Neuronal stem cell (in vitro differentiated cells): ENCODE results near the gene VPS13D.

Experiments
- DNase-seq: peaks from one replicate; pipeline ENCODE4 v3.0.0-alpha.2; 2013; ENCODE audit warnings: low spot score
- H2AFZ ChIP-seq: one replicate; pipeline ENCODE4 v1.6.1; 2013; ENCODE audit warnings: mild to moderate bottlenecking, low read length, inconsistent platforms
- H2AK5ac ChIP-seq: 2 replicates; pipeline ENCODE4 v1.6.1; 2013; ENCODE audit warnings: low read depth, mild to moderate bottlenecking, inconsistent platforms, low read length, moderate library complexity, mixed read lengths
- H2BK120ac ChIP-seq: 2 replicates; pipeline ENCODE4 v1.6.1; 2013; ENCODE audit warnings: low read depth, mild to moderate bottlenecking, inconsistent platforms, low read length, moderate library complexity, mixed read lengths
- H2BK12ac ChIP-seq: one replicate; pipeline ENCODE4 v1.6.1; 2013; ENCODE audit warnings: low read length, inconsistent platforms
- H2BK15ac ChIP-seq: 2 replicates; pipeline ENCODE4 v1.6.1; 2013; ENCODE audit warnings: mild to moderate bottlenecking, low read length, inconsistent platforms, mixed read lengths
- H2BK5ac ChIP-seq: one replicate; pipeline ENCODE4 v1.6.1; 2013; ENCODE audit warnings: inconsistent platforms, mild to moderate bottlenecking, low read length, moderate library complexity
- H3K14ac ChIP-seq: one replicate; pipeline ENCODE4 v1.6.1; 2013; ENCODE audit warnings: low read length, inconsistent platforms
- H3K18ac ChIP-seq: 2 replicates; pipeline ENCODE4 v1.6.1; 2013; ENCODE audit warnings: low read length, inconsistent platforms
- H3K23ac ChIP-seq: 2 replicates; pipeline ENCODE4 v1.6.1; 2013; ENCODE audit warnings: low read depth, mild to moderate bottlenecking, mixed read lengths, low read length, inconsistent platforms; ENCODE audit not compliant: poor library complexity
- H3K27ac ChIP-seq: replicated peaks from 3 replicates; pipeline ENCODE4 v1.5.1; 2013; ENCODE audit warnings: low read length, inconsistent platforms
- H3K27me3 ChIP-seq, 3 experiments: 2 replicates each; pipeline ENCODE4 v1.6.1; 2013; ENCODE audit warnings: low read length in 3 of 3, mild to moderate bottlenecking in 2 of 3, inconsistent platforms in 1 of 3, low read depth in 1 of 3, mixed read lengths in 1 of 3, moderate library complexity in 1 of 3; ENCODE audit not compliant: control insufficient read depth in 3 of 3, insufficient read depth in 3 of 3
- H3K36me3 ChIP-seq, 2 donors: replicated peaks in 1 of 2; 2 replicates each; pipeline ENCODE4 v1.6.1; 2013; ENCODE audit warnings: low read length in 2 of 2; ENCODE audit not compliant: control insufficient read depth in 2 of 2, insufficient read depth in 2 of 2
- H3K4ac ChIP-seq: 2 replicates; pipeline ENCODE4 v1.6.1; 2013; ENCODE audit warnings: inconsistent platforms, mild to moderate bottlenecking, low read length, moderate library complexity
- H3K4me1 ChIP-seq, 2 donors: 1 replicate in 1 of 2; 2 replicates in 1 of 2; pipeline ENCODE4 v1.6.1; 2013; ENCODE audit warnings: low read length in 2 of 2, low read depth in 1 of 2; ENCODE audit not compliant: control insufficient read depth in 2 of 2, insufficient read depth in 1 of 2
- H3K4me2 ChIP-seq: one replicate; pipeline ENCODE4 v1.6.1; 2013; ENCODE audit warnings: mild to moderate bottlenecking, low read length, inconsistent platforms; ENCODE audit not compliant: insufficient read depth, poor library complexity, severe bottlenecking
- H3K4me3 ChIP-seq, 2 donors: 2 replicates each; pipeline ENCODE4 v1.5.1; 2013; ENCODE audit warnings: low read length in 2 of 2, mild to moderate bottlenecking in 2 of 2, inconsistent platforms in 1 of 2, moderate library complexity in 1 of 2
- H3K79me1 ChIP-seq: one replicate; pipeline ENCODE4 v1.6.1; 2013; ENCODE audit warnings: low read depth, mild to moderate bottlenecking, inconsistent platforms, low read length, moderate library complexity
- H3K9ac ChIP-seq: one replicate; pipeline ENCODE4 v1.6.1; 2013; ENCODE audit warnings: mild to moderate bottlenecking, low read depth, low read length, inconsistent platforms; ENCODE audit not compliant: poor library complexity
- H3K9me3 ChIP-seq, 2 donors: replicated peaks in 1 of 2; 2 replicates each; pipeline versions ENCODE3 to v1.6.1; 2013; ENCODE audit warnings: low read length in 2 of 2, mild to moderate bottlenecking in 2 of 2, inconsistent platforms in 1 of 2, low read depth in 1 of 2, mixed read lengths in 1 of 2, moderate library complexity in 1 of 2; ENCODE audit not compliant: control insufficient read depth in 2 of 2, insufficient read depth in 1 of 2
- H4K8ac ChIP-seq: one replicate; pipeline ENCODE4 v1.6.1; 2013; ENCODE audit warnings: low read depth, mild to moderate bottlenecking, inconsistent platforms, low read length, moderate library complexity
- H4K91ac ChIP-seq: one replicate; pipeline ENCODE4 v1.6.1; 2013; ENCODE audit warnings: low read length, low read depth, mild to moderate bottlenecking, inconsistent platforms; ENCODE audit not compliant: poor library complexity
- WGBS, 2 donors: extraction: QIAGEN DNeasy Blood & Tissue Kit; methylation state at CpG; one replicate each; pipeline ENCODE4 v1.1.7; 2013; ENCODE audit warnings: missing lambda C conversion rate in 2 of 2, mixed read lengths in 1 of 2; ENCODE audit not compliant: insufficient read length in 2 of 2, insufficient replicate concordance in 1 of 2; ENCODE audit errors: extremely low coverage in 2 of 2; 5-methylcytosine and 5-hydroxymethylcytosine counted together

Gene VPS13D

DNA sequence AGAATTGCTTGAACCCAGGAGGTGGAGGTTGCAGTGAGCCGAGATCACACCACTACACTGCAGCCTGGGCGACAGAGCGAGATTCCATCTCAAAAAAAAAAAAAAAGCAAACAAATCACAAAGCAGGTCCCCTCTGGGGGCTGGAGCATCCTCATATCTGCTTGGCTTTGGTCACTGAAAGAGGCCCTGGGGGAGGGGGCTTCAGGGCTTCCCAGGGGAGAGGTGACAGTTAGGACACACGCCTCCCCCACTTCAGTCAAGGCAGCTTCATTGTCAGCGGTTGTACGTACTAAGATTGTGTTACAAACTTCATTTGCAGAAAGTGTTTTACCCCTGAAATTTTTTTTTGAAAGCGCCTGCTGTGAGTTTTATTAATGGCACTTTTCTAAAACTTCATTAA is 257.7 kb downstream of the VPS13D start:
- H3K23ac ChIP-seq = no peak overlapping the region
- peaks cover 0 to 3% (median 0%) of the 10 kb centered on the region in 3 experiments for H3K27me3 ChIP-seq
- no peak overlapping the region for H3K27ac ChIP-seq
- H2BK15ac ChIP-seq = no peak overlapping the region
- H3K9ac ChIP-seq = no peak overlapping the region
- no peak overlapping the region for H3K14ac ChIP-seq
- no peak overlapping the region for H2AFZ ChIP-seq
- H4K91ac ChIP-seq = no peak overlapping the region
- no peak overlapping the region for H2BK12ac ChIP-seq
- no CpG with 5 or more reads among the region's 7 CpGs for WGBS, 2 donors
- H4K8ac ChIP-seq = no peak overlapping the region
- no peak overlapping the region for H3K4ac ChIP-seq
- H3K4me1 ChIP-seq = no peaks in the 10 kb centered on the region
- H3K79me1 ChIP-seq = no peaks in the 10 kb centered on the region
- H2BK120ac ChIP-seq = no peak overlapping the region
- peaks cover 0 to 3% of the 10 kb centered on the region in 2 donors for H3K36me3 ChIP-seq
- H3K9me3 ChIP-seq = peaks cover 11 to 15% of the 10 kb centered on the region in 2 donors
- H2BK5ac ChIP-seq = no peak overlapping the region
- no peak overlapping the region for H2AK5ac ChIP-seq
- DNase-seq = no peak
- H3K4me2 ChIP-seq = no peak overlapping the region
- H3K18ac ChIP-seq = no peak overlapping the region
- no peak overlapping the region for H3K4me3 ChIP-seq

DNA sequence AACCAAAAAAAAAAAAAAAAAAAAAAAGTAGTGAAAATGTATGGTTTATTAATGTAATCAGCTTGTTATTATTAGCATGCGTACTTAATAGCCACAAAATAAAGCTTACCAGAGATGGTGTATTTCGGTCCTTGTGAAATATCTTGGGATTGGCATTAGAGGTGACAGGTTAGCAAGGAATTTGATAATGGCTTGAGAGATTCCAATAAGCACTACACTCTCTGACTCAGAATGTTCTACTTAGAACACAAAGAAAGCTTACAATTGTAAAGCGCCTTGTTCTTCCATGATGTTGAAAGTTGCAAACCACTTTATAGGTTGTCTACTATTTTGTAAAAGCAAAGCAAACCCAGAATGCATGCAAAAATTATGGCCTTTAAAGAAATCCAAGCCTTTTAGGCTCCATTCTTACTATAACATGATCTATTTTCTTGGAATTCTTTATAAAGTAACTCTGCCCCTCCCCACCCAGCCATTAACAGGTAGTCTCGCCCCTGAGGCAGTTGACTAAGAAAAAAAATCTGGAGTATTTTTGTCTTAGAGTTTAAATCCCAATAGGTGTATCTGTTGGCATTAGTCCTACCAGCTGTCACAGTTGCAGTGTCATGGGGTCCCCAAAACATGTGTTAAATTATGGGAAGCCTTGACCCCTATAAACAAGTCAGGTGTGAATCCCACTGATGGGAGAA is 259.0 kb downstream of the VPS13D start:
- WGBS, 2 donors = no CpG with 5 or more reads among the region's 4 CpGs

DNA sequence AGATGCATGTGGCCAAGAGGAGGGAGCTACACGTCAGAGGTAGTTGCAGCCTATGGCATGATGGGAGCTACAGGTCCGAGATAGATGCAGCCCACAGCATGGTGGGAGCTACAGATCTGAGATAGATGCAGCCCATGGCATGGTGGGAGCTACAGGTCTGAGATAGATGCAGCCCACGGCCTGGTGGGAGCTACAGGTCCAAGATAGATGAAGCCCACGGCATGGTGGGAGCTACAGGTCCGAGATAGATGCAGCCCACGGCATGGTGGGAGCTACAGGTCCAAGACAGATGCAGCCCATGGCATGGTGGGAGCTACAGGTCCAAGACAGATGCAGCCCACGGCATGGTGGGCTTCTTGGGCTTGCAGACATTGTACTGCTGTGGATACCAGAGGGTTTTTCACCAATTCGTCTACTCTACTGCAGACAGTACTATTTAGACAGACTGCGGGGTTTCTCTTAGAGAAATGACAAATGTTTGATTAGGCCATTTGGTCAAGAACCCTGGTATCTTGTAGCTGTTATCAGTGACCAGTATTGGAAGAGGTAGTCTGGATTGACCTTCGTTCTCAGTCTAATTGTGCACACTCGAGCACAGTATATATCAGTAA is 260.8 kb downstream of the VPS13D start:
- DNase-seq = no peak
- Histone ChIP-seq H3K27ac (no peak overlapping the region), H3K4me2 (no peak overlapping the region), H3K4ac (no peak overlapping the region), H3K18ac (no peak overlapping the region), H3K27me3 (peaks cover 0 to 3% (median 0%) of the 10 kb centered on the region in 3 experiments), H4K8ac (no peak overlapping the region), H3K79me1 (no peaks in the 10 kb centered on the region), H4K91ac (no peak overlapping the region), H3K14ac (peak overlapping the region; percentile 39), H3K9ac (no peak overlapping the region), H2BK15ac (no peak overlapping the region), H3K4me1 (peaks cover 0 to 3% of the 10 kb centered on the region in 2 donors), H3K9me3 (peaks cover 11 to 15% of the 10 kb centered on the region in 2 donors), H2AFZ (no peak overlapping the region), H3K36me3 (peaks cover 0 to 3% of the 10 kb centered on the region in 2 donors), H2AK5ac (no peak overlapping the region), H2BK120ac (no peak overlapping the region), H3K23ac (no peak overlapping the region), H3K4me3 (no peak overlapping the region), H2BK12ac (no peak overlapping the region), H2BK5ac (no peak overlapping the region)
- WGBS, 2 donors = no CpG with 5 or more reads among the region's 11 CpGs

More for the DNA sequence above, 259.0 kb downstream of the VPS13D start:
- Histone ChIP-seq H3K14ac (no peak overlapping the region), H3K9me3 (peaks cover 11 to 15% of the 10 kb centered on the region in 2 donors), H3K36me3 (peaks cover 0 to 3% of the 10 kb centered on the region in 2 donors), H3K27me3 (peaks cover 0 to 3% (median 0%) of the 10 kb centered on the region in 3 experiments), H3K4me3 (no peak overlapping the region), H2AFZ (no peak overlapping the region), H3K4me2 (no peak overlapping the region), H3K18ac (no peak overlapping the region), H3K9ac (no peak overlapping the region), H3K79me1 (no peaks in the 10 kb centered on the region), H3K23ac (no peak overlapping the region), H2BK12ac (no peak overlapping the region), H2BK15ac (no peak overlapping the region), H2AK5ac (no peak overlapping the region), H4K8ac (no peak overlapping the region), H2BK120ac (no peak overlapping the region), H2BK5ac (no peak overlapping the region), H3K4ac (no peak overlapping the region), H3K4me1 (no peaks in the 10 kb centered on the region), H4K91ac (no peak overlapping the region), H3K27ac (no peak overlapping the region)
- no peak for DNase-seq

DNA sequence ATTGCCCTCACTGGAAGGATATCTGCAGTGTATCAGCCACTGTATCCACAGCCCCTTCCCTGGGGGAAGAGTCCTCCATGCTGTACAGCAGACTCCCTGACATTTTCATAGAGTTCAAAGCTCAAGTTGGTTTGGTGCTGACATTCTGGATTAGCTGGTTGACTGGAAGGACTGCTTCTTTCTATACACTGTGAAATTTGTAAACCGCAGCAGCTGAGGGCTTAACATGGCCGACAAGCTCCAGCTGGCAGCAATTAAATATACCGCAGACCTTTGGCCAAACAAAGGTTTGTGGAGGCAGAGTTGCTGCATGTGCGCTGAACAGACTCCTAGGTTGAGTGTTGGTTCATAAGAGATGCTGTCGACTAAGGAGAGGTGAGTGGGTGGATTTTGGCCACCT is 261.8 kb downstream of the VPS13D start:
- H3K23ac ChIP-seq = no peak overlapping the region
- H3K14ac ChIP-seq = no peak overlapping the region
- H4K91ac ChIP-seq = no peak overlapping the region
- no peak overlapping the region for H3K18ac ChIP-seq
- H2AFZ ChIP-seq = no peak overlapping the region
- H2BK120ac ChIP-seq = no peak overlapping the region
- no CpG with 5 or more reads among the region's 5 CpGs for WGBS, 2 donors
- peaks cover 11 to 15% of the 10 kb centered on the region in 2 donors for H3K9me3 ChIP-seq
- peaks cover 0 to 3% (median 0%) of the 10 kb centered on the region in 3 experiments for H3K27me3 ChIP-seq
- no peak overlapping the region for H2BK12ac ChIP-seq
- DNase-seq = no peak
- no peak overlapping the region for H3K4me2 ChIP-seq
- H4K8ac ChIP-seq = no peak overlapping the region
- peaks cover 0 to 3% of the 10 kb centered on the region in 2 donors for H3K36me3 ChIP-seq
- H3K9ac ChIP-seq = no peak overlapping the region
- no peak overlapping the region for H2AK5ac ChIP-seq
- H3K27ac ChIP-seq = no peak overlapping the region
- H3K79me1 ChIP-seq = no peaks in the 10 kb centered on the region
- peaks cover 0 to 3% of the 10 kb centered on the region in 2 donors for H3K4me1 ChIP-seq
- no peak overlapping the region for H2BK5ac ChIP-seq
- H2BK15ac ChIP-seq = no peak overlapping the region
- no peak overlapping the region for H3K4ac ChIP-seq
- H3K4me3 ChIP-seq = no peak overlapping the region
